Cardiac muscle cell (in vitro differentiated cells and primary cell): Measurements from ENCODE around the gene CTNS. TPM values are rescaled to one million over a fixed set of nuclear protein-coding genes. Genes with fewer than 3 reads are reported as not detected.

Experiments
- DNase-seq, 2 donors: peaks; one replicate each; pipeline versions ENCODE4 v3.0.0 to v3.0.0-alpha.2; 2010 to 2017; ENCODE audit warnings: low read depth in 1 of 2, low spot score in 1 of 2
- H3K27ac ChIP-seq: fragments of 200-600 bp; sonication (generic); 2 replicates; pipeline ENCODE4 v1.5.1; 2016
- H3K27me3 ChIP-seq: fragments of 200-600 bp; sonication (generic); 2 replicates; pipeline ENCODE4 v1.6.0; 2016; ENCODE audit warnings: control low read depth
- H3K36me3 ChIP-seq: fragments of 200-600 bp; sonication (generic); 2 replicates; pipeline ENCODE4 v1.5.1; 2016; ENCODE audit warnings: control low read depth
- H3K4me1 ChIP-seq: fragments of 200-600 bp; sonication (generic); 2 replicates; pipeline ENCODE4 v1.8.1; 2017; ENCODE audit warnings: low read depth, mild to moderate bottlenecking, mixed run types
- H3K4me3 ChIP-seq: fragments of 200-600 bp; sonication (generic); 2 replicates; pipeline ENCODE4 v1.5.1; 2016; ENCODE audit warnings: mild to moderate bottlenecking
- H3K9me3 ChIP-seq: fragments of 200-600 bp; sonication (generic); 2 replicates; pipeline ENCODE4 v1.5.1; 2017; ENCODE audit warnings: low read depth, mild to moderate bottlenecking, control low read depth
- polyA plus RNA-seq: library from polyadenylated mRNA; unstranded; fragments of >200 nt; fragmentation: Nextera tagmentation; extraction: Ambion mirVana; gene quantifications from 2 replicates; pipeline ENCODE4 v1.2.1, GENCODE V29; 2016
- total RNA-seq: library from RNA; depleted of rRNA; stranded (reverse); fragments of >200 nt; gene quantifications from 2 replicates; pipeline ENCODE4 v1.2.3, GENCODE V29; 2016
- TF ChIP-seq, protein P1 (sequence below): IDR thresholded peaks from 2 replicates; pipeline ENCODE4 v1.5.1; 2012; ENCODE audit warnings: low read depth, mild to moderate bottlenecking, low read length

Gene CTNS
- total and polyA plus RNA-seq, 2 experiments from 2014 or later, result 17.8 to 21.1 TPM

DNA sequence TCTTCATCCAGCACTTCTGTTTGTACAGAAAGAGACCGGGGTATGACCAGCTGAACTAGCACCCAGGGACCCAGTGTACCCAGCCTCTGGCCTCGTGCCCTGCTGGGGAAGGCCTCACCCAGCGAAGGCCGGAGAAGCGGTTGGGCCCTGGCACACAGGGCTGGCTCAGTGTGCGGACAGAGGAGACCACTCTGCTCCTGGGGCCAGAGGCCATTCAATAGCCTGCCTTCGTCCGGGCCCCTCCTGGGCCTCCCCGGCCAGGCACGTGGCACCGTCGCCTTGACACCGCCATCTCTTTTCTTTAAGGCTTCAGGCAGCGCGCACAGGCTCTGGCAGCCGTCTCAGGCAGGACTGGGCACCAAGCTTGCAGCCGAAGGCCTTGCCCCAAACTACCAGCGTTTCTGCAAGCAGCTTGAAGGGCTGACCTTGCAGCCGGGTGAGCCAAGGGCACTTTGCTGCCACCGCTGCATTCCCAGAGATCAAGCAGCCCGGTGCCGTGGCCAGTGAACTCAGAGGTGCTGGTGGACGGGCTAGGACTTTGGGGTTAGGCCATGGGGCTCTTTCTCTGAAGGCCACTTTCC, 23.8 kb downstream of the CTNS start:
- Histone ChIP-seq H3K36me3 (peaks cover 6% of the 10 kb centered on the region), H3K4me3 (no peak overlapping the region), H3K27me3 (no peaks in the 10 kb centered on the region), H3K9me3 (no peaks in the 10 kb centered on the region), H3K4me1 (peaks cover 23% of the 10 kb centered on the region), H3K27ac (peak overlapping the region; percentile 88)
- DNase-seq, result peak in 1 of 2 donors; percentile 56
- TF ChIP-seq, protein P1, sequence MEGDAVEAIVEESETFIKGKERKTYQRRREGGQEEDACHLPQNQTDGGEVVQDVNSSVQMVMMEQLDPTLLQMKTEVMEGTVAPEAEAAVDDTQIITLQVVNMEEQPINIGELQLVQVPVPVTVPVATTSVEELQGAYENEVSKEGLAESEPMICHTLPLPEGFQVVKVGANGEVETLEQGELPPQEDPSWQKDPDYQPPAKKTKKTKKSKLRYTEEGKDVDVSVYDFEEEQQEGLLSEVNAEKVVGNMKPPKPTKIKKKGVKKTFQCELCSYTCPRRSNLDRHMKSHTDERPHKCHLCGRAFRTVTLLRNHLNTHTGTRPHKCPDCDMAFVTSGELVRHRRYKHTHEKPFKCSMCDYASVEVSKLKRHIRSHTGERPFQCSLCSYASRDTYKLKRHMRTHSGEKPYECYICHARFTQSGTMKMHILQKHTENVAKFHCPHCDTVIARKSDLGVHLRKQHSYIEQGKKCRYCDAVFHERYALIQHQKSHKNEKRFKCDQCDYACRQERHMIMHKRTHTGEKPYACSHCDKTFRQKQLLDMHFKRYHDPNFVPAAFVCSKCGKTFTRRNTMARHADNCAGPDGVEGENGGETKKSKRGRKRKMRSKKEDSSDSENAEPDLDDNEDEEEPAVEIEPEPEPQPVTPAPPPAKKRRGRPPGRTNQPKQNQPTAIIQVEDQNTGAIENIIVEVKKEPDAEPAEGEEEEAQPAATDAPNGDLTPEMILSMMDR, result no peak

DNA sequence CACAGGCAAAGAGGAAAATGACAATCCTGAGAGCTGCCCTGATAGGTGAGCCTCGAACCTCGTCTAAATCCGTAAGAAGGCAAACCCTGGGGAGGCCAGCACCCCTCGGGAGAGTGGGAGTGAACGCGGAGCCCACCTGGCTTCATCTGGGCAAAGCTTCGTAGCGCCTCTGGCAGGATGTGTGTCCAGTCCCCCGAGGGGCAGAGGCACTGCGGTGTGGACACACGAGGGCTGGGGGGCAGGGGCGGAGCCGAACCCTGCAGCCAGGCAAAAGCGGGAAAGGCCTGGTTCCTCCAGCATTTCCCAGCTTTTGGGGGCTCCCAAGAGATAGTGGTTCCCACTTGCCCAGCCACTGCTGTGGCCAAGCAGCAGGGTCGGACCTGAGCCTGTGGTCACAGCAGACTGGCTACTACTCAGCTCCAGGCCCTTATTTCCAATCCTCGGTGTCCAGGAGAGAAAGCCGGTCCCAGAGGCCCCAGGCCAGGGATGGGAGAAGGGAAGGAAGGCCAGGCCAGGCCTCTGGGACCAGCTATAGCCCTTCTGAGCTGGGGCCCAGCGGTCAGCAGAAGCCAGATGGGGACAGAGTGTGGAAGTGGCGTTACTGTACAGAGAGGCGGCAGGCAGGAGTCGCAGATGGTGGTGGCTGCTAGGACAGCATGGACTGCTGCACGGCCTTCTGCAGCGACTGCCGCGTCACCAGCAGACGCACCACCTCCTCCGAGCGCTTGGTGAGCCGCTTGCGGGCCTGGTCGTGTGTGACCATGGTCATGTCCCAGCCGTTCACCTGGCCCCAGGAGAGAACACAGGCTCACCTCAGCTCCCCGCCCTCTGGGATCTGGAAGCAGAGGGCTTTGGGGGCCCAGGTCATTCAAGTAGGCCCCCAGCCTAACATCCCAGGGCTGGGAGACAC, 26.8 kb downstream of the CTNS start:
- no peak for DNase-seq
- Histone ChIP-seq H3K4me3 (no peak overlapping the region), H3K4me1 (peaks cover 34% of the 10 kb centered on the region), H3K27me3 (no peaks in the 10 kb centered on the region), H3K27ac (peak overlapping the region; percentile 24), H3K36me3 (peaks cover 6% of the 10 kb centered on the region), H3K9me3 (no peaks in the 10 kb centered on the region)
- TF ChIP-seq, protein P1, result no peak

DNA sequence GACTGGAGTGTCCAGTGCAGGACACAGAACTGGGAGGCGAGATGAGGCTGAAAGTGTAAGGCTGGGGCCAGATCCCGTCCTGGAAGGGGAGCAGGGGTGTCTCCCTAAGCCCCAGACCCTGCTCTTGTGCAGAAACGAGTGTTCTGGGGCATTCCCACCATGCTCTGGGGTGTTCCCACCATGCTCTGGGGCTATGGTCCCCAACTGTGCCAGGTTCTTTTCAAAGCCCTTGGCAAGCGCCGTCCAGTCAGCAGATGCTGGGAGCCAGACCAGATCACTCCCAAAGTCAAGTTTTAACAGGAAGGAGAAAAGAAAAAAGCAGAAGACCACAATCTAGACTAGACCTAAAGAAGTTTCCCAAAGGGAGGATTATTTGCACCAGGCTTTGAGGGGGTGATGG, 29.3 kb downstream of the CTNS start:
- Histone ChIP-seq H3K9me3 (no peaks in the 10 kb centered on the region), H3K4me1 (peaks cover 19% of the 10 kb centered on the region), H3K27me3 (no peaks in the 10 kb centered on the region), H3K4me3 (no peak overlapping the region), H3K27ac (peak overlapping the region; percentile 97), H3K36me3 (peaks cover 6% of the 10 kb centered on the region)
- TF ChIP-seq, protein P1, result no peak
- no peak for DNase-seq

GRCh38 chr17:3666516-3666915, 30.0 kb downstream of the CTNS start:
- no peak for DNase-seq
- Histone ChIP-seq H3K36me3 (peaks cover 6% of the 10 kb centered on the region), H3K9me3 (no peaks in the 10 kb centered on the region), H3K4me1 (peaks cover 12% of the 10 kb centered on the region), H3K27ac (peak overlapping the region; percentile 97), H3K27me3 (no peaks in the 10 kb centered on the region), H3K4me3 (peak overlapping the region; percentile 78)
- TF ChIP-seq, protein P1, result no peak

DNA sequence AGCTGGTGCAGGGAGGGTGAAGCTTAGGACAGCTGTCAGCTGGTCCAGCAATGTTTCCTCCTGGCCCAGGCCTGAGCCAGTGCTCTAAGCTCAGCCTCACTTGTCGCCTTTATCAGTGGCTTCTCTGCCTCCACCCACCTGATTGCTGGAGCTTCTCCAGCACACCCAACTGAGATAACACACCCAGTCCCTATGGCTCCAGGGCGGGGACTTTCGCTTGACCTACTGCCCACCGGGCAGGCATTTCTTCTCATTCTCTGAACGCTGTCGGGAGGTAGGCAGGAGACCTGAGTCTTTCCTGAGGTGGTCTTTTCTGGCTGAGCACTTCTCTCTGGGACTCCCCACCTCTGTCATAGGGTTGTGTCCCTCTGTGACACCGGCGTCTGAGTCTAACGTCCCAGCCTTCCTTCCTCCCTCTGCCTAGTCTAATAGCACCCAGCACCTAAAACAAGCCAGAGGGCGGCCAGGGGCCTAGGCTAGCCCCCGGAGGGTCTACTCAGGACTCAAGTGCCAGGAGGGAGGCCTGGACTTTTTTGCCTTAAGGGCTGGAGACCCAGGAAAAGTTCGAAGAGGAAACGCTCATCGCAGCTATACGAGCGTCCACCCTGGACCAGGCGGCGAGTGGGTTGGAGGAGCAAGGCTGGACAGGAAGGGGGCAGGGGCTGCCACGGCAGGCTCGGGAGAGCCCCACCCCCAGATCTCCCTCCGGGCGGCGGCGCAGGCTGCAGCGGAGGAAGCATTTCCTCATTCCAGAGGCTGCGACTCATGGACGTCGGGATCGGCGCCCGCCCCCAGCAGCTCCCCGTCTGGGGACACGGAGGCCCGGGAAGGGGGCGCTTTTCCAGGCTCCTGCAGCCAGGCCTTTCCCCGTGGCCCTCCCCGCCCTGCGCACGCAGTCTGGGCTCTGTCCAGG, 31.1 kb downstream of the CTNS start:
- TF ChIP-seq, protein P1, result no peak
- Histone ChIP-seq H3K4me3 (peak overlapping the region; percentile 78), H3K4me1 (peaks cover 11% of the 10 kb centered on the region), H3K9me3 (no peaks in the 10 kb centered on the region), H3K27me3 (no peaks in the 10 kb centered on the region), H3K36me3 (peaks cover 6% of the 10 kb centered on the region), H3K27ac (peak overlapping the region; percentile 97)
- peak; percentile 91 to 96 for DNase-seq
